ENCODE data around the gene MEIOSIN. TPM values are rescaled to one million over a fixed set of nuclear protein-coding genes. Genes with fewer than 3 reads are reported as not detected.
A peak's percentile ranks its signal among the peaks of the same experiment; 100 is the strongest.

The MEIOSIN gene
- total and polyA plus RNA-seq, 2 of the 13 experiments (the other 11 are each of a cell fraction or from before 2014, with no cell fraction given) = not detected

DNA sequence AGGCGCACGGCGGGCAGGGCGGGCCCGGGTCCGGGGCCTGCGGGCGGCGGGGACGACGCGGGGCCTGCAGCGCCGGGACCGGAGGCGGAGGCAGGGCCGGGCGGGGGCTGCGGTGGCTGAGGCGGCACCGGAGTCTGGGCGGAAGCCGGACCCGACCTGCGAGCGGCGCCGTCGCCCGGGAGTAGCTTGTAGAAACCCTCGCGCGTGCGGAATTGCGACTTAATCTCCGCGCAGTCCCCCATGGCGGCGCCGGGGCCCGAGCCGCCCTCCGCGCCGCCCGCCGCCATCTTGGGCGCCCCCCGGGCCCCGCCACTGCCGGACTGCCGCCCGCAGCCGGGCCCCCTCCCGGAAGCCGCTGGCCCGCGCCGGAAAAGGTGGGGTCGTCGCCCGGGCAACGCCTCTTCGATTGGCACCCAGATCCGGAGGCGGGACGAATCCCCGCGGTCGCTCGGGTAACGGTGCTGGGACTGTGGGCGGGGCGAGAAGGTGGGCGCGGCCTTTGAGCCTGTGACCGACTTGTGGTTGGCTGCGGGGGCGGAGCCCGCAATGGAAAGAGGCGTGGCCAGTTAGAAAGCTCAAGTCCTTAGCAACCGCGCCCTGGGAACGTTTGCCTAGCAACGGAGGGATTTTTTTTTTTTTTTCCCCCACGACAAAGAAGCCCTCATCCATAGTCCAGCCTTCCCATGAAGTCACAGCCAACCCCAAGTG, 59.4 kb downstream of the MEIOSIN start, which contains the start of gene DMWD (continued):
- TF ChIP-seq ATF7 (IDR thresholded peaks at IDR 0.05) = no peak
- TF ChIP-seq ATF7 (CRISPR knock-in tag; IDR thresholded peaks at IDR 0.05) = no peak
- TF ChIP-seq PHF8 (CRISPR knock-in tag; IDR thresholded peaks at IDR 0.05) = peak; percentile 72
- no peak for TF ChIP-seq ZNF660 (CRISPR knock-in tag; IDR thresholded peaks at IDR 0.05; ENCODE audit: borderline replicate concordance, low read depth)
- TF ChIP-seq KMT2B (CRISPR knock-in tag; IDR thresholded peaks at IDR 0.05) = 0 out of 2 replicates have a peak, but pooled peaks have one; percentile 20
- TF ChIP-seq, protein P1, sequence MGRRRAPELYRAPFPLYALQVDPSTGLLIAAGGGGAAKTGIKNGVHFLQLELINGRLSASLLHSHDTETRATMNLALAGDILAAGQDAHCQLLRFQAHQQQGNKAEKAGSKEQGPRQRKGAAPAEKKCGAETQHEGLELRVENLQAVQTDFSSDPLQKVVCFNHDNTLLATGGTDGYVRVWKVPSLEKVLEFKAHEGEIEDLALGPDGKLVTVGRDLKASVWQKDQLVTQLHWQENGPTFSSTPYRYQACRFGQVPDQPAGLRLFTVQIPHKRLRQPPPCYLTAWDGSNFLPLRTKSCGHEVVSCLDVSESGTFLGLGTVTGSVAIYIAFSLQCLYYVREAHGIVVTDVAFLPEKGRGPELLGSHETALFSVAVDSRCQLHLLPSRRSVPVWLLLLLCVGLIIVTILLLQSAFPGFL (CRISPR knock-in tag; IDR thresholded peaks at IDR 0.05) = no peak
- peak; percentile 84 for TF ChIP-seq POLR2G (IDR thresholded peaks at IDR 0.05; ENCODE audit: low read depth, low read length)
- TF ChIP-seq ATM (IDR thresholded peaks at IDR 0.05; ENCODE audit: borderline replicate concordance) = no peak
- TF ChIP-seq POLR2A (IDR thresholded peaks at IDR 0.05; ENCODE audit: insufficient read depth in 1 of 2, low read depth in 2 of 2, low read length in 2 of 2) = peak; percentile 64 to 76
- peak; percentile 98 for TF ChIP-seq MXI1 (IDR thresholded peaks at IDR 0.05; ENCODE audit: borderline replicate concordance, low read depth, low read length)
- TF ChIP-seq SAP130 (CRISPR knock-in tag; IDR thresholded peaks at IDR 0.05; ENCODE audit: low read depth) = peak; percentile 81
- TF ChIP-seq, protein P2, sequence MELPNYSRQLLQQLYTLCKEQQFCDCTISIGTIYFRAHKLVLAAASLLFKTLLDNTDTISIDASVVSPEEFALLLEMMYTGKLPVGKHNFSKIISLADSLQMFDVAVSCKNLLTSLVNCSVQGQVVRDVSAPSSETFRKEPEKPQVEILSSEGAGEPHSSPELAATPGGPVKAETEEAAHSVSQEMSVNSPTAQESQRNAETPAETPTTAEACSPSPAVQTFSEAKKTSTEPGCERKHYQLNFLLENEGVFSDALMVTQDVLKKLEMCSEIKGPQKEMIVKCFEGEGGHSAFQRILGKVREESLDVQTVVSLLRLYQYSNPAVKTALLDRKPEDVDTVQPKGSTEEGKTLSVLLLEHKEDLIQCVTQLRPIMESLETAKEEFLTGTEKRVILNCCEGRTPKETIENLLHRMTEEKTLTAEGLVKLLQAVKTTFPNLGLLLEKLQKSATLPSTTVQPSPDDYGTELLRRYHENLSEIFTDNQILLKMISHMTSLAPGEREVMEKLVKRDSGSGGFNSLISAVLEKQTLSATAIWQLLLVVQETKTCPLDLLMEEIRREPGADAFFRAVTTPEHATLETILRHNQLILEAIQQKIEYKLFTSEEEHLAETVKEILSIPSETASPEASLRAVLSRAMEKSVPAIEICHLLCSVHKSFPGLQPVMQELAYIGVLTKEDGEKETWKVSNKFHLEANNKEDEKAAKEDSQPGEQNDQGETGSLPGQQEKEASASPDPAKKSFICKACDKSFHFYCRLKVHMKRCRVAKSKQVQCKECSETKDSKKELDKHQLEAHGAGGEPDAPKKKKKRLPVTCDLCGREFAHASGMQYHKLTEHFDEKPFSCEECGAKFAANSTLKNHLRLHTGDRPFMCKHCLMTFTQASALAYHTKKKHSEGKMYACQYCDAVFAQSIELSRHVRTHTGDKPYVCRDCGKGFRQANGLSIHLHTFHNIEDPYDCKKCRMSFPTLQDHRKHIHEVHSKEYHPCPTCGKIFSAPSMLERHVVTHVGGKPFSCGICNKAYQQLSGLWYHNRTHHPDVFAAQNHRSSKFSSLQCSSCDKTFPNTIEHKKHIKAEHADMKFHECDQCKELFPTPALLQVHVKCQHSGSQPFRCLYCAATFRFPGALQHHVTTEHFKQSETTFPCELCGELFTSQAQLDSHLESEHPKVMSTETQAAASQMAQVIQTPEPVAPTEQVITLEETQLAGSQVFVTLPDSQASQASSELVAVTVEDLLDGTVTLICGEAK (IDR thresholded peaks at IDR 0.05) = peak; percentile 23; the same call in 1 of the 2 replicates
- TF ChIP-seq, protein P2 (CRISPR knock-in tag; IDR thresholded peaks at IDR 0.05) = no peak
- peak; percentile 100 for TF ChIP-seq RFX1 (IDR thresholded peaks at IDR 0.05)
- peak; percentile 88 for TF ChIP-seq SP2 (CRISPR knock-in tag; IDR thresholded peaks at IDR 0.05)
- no peak for TF ChIP-seq NR2F2 (IDR thresholded peaks at IDR 0.05; ENCODE audit: borderline replicate concordance, low read depth)
- TF ChIP-seq ZNF256 (CRISPR knock-in tag; conservative IDR thresholded peaks at IDR 0.05) = no peak
- no peak for TF ChIP-seq SP1 (IDR thresholded peaks at IDR 0.05)
- peak; percentile 70; the same call in 1 of the 2 replicates for TF ChIP-seq SP1 (CRISPR knock-in tag; IDR thresholded peaks at IDR 0.05)
- peak; percentile 69; the same call in 1 of the 2 replicates for TF ChIP-seq NR2C2 (CRISPR knock-in tag; IDR thresholded peaks at IDR 0.05; ENCODE audit: borderline replicate concordance)
- TF ChIP-seq THAP11 (CRISPR knock-in tag; IDR thresholded peaks at IDR 0.05) = peak; percentile 78
- no peak for TF ChIP-seq ZNF678 (CRISPR knock-in tag; IDR thresholded peaks at IDR 0.05)
- TF ChIP-seq KLF16 (CRISPR knock-in tag; IDR thresholded peaks at IDR 0.05) = no peak; a peak in 1 of 4 replicates
- TF ChIP-seq NFYC (CRISPR knock-in tag; IDR thresholded peaks at IDR 0.05) = peak; percentile 73

All from HepG2 (cell line).